Measurements from ENCODE around the gene TLDC2.

Gene TLDC2

GRCh38 chr20:36876473-36876833 lies 515 bp downstream of the TLDC2 start:
- CTCF ChIA-PET = interaction anchor here (1.0 to 6.6 kb wide), 3 partner anchors 10 to 263 kb away, joined by 3 to 29 read pairs (median 15); no protein-coding TSS in a partner anchor
- DNase-seq (ENCODE audit: extremely low spot score) = no peak
- POLR2A ChIA-PET = no interaction called here
- TF ChIP-seq, protein P1, sequence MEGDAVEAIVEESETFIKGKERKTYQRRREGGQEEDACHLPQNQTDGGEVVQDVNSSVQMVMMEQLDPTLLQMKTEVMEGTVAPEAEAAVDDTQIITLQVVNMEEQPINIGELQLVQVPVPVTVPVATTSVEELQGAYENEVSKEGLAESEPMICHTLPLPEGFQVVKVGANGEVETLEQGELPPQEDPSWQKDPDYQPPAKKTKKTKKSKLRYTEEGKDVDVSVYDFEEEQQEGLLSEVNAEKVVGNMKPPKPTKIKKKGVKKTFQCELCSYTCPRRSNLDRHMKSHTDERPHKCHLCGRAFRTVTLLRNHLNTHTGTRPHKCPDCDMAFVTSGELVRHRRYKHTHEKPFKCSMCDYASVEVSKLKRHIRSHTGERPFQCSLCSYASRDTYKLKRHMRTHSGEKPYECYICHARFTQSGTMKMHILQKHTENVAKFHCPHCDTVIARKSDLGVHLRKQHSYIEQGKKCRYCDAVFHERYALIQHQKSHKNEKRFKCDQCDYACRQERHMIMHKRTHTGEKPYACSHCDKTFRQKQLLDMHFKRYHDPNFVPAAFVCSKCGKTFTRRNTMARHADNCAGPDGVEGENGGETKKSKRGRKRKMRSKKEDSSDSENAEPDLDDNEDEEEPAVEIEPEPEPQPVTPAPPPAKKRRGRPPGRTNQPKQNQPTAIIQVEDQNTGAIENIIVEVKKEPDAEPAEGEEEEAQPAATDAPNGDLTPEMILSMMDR (IDR thresholded peaks at IDR 0.05; ENCODE audit: control extremely low read depth, extremely low read depth, low read depth, missing control alignments) = no peak

GRCh38 chr20:36878941-36879340 lies 3.0 kb downstream of the TLDC2 start:
- ChIA-PET CTCF (interaction anchor here (4.6 kb wide), 1 partner anchor 7 kb away, joined by 15 read pairs; no protein-coding TSS in a partner anchor), POLR2A (no interaction called here)

GRCh38 chr20:36880741-36881250 lies 4.9 kb downstream of the TLDC2 start:
- DNase-seq (ENCODE audit: extremely low spot score) = no peak
- CTCF ChIA-PET = interaction anchor here (1.2 to 1.4 kb wide), 2 partner anchors 32 to 72 kb away, joined by 3 to 4 read pairs; no protein-coding TSS in a partner anchor
- POLR2A ChIA-PET = no interaction called here
- TF ChIP-seq, protein P1 (IDR thresholded peaks at IDR 0.05; ENCODE audit: control extremely low read depth, extremely low read depth, low read depth, missing control alignments) = no peak

More at GRCh38 chr20:36878941-36879340, 3.0 kb downstream of the TLDC2 start:
- TF ChIP-seq, protein P1 (IDR thresholded peaks at IDR 0.05; ENCODE audit: control extremely low read depth, extremely low read depth, low read depth, missing control alignments) = no peak
- no peak for DNase-seq (ENCODE audit: extremely low spot score)

GRCh38 chr20:36881331-36881730 lies 5.4 kb downstream of the TLDC2 start:
- no peak for DNase-seq (ENCODE audit: extremely low spot score)
- TF ChIP-seq, protein P1 (IDR thresholded peaks at IDR 0.05; ENCODE audit: control extremely low read depth, extremely low read depth, low read depth, missing control alignments) = no peak
- ChIA-PET POLR2A (no interaction called here), CTCF (interaction anchor here (1.1 to 1.8 kb wide), 3 partner anchors 15 to 73 kb away, joined by 3 to 6 read pairs (median 4); no protein-coding TSS in a partner anchor)

DNA sequence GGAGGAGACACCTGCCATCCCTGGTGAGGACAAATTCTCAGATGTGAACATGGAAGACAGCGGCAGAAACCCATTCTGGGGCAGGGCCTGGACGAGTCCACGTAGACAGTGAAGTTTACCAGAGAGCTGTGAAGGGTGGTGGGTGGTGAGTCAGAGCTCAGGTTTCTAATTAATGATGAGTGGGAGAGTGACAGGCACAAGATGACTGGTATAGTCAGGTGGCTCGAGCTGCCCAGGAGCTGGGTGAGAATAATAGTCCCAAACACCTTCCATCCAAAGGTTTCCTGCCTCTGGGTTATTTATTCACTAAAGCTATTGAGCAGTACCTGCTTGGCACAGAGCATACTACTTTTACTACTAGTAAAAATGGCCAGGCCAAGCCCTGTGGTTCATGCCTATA lies 6.0 kb downstream of the TLDC2 start:
- peak; percentile 73 for DNase-seq (ENCODE audit: extremely low spot score)

DNA sequence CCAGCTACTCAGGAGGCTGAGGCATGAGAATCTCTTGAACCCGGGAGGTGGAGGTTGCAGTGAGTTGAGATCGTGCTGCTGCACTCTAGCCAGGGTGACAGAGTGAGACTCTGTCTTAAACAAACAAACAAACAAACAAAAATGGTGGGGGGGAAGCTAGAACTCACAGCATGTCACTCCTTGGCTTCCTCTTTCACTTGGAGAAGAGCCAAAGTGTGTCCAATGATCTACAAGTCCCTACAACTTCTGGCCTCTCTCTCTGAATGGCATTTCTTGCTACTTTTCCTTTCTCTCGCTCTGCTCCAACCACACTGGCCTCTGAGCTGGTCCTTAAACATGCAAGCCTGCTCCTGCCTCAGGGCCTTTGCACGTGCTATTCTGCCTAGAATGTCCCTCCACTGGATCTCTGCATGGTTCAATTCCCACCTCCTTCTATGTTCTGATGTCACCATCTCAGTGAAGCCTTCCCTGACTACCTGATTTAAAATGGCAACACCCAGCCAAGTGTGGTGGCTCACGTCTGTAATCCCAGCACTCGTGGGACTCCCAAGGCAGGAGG lies 8.1 kb downstream of the TLDC2 start:
- DNase-seq (ENCODE audit: extremely low spot score) = no peak
- CTCF ChIA-PET = interaction anchor here (1.2 to 1.9 kb wide), 6 partner anchors 20 to 140 kb away, joined by 3 to 5 read pairs (median 4); a partner anchor contains a TSS
- POLR2A ChIA-PET = interaction anchor here (0.6 kb wide), 1 partner anchor 9 kb away, joined by 4 read pairs; no protein-coding TSS in a partner anchor
- TF ChIP-seq, protein P1 (IDR thresholded peaks at IDR 0.05; ENCODE audit: control extremely low read depth, extremely low read depth, low read depth, missing control alignments) = no peak

More for the DNA sequence above, 6.0 kb downstream of the TLDC2 start:
- TF ChIP-seq, protein P1 (IDR thresholded peaks at IDR 0.05; ENCODE audit: control extremely low read depth, extremely low read depth, low read depth, missing control alignments) = no peak
- ChIA-PET CTCF (interaction anchor here (1.1 to 1.8 kb wide), 9 partner anchors 9 to 108 kb away, joined by 3 to 10 read pairs (median 4); partner anchors contain the start of gene DSN1), POLR2A (no interaction called here)

All from GM10248 (cell line).